Right lobe of liver (tissue), 4 donors: ENCODE measurements around the gene DLST.

Source experiments
- POLR2A ChIP-seq: fragments of 450-650 bp; IDR thresholded peaks from one replicate; pipeline ENCODE4 v1.6.1; 2017; ENCODE audit warnings: antibody characterized with exemption, mild to moderate bottlenecking
- TF ChIP-seq, protein P1 (sequence below), 4 donors: fragments of 200-600 bp in 3 of 4; fragments of 450-650 bp in 1 of 4; IDR thresholded peaks; one replicate each; pipeline versions ENCODE4 v1.5.1 to v1.8.0; 2016 to 2022; ENCODE audit warnings: antibody characterized with exemption in 4 of 4, mild to moderate bottlenecking in 2 of 4
- donor health status: DM: no; HTN: no; CAD: no.
- donor health status: DM: no; HTN: no; CAD: no.
- donor health status: DM: no; HTN: yes; CAD: no.

DNA sequence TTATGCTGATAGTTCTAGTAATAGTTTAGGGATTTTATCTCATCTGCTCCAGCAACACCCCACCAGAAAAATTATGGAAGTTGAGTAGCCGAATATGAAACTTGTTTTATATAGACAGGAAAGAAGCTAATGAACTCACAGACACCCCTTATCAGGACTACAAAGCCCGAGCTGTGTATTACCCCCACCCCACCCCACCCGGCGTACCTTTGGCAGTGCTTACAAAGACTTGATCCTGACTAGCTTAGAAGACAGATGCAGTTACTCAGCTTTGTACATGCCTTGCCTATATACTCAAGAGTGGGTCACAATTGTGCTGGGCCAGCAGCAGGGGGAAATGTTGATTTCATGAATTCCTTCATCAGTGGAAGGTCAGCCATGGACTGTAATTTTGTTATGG, 28.1 kb upstream of the DLST start:
- TF ChIP-seq, protein P1, sequence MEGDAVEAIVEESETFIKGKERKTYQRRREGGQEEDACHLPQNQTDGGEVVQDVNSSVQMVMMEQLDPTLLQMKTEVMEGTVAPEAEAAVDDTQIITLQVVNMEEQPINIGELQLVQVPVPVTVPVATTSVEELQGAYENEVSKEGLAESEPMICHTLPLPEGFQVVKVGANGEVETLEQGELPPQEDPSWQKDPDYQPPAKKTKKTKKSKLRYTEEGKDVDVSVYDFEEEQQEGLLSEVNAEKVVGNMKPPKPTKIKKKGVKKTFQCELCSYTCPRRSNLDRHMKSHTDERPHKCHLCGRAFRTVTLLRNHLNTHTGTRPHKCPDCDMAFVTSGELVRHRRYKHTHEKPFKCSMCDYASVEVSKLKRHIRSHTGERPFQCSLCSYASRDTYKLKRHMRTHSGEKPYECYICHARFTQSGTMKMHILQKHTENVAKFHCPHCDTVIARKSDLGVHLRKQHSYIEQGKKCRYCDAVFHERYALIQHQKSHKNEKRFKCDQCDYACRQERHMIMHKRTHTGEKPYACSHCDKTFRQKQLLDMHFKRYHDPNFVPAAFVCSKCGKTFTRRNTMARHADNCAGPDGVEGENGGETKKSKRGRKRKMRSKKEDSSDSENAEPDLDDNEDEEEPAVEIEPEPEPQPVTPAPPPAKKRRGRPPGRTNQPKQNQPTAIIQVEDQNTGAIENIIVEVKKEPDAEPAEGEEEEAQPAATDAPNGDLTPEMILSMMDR (IDR thresholded peaks at IDR 0.05) = no peak
- no peak for TF ChIP-seq POLR2A
